H7 (cell line): Measurements from ENCODE around the gene TMEM52B. TPM values are rescaled to one million over a fixed set of nuclear protein-coding genes. Genes with fewer than 3 reads are reported as not detected.

ENCODE experiments used
- DNase-seq: peaks from one replicate; pipeline ENCODE4 v3.0.0; 2012
- H3K27me3 ChIP-seq: 2 replicates; pipeline ENCODE4 v1.6.0; 2011; ENCODE audit warnings: mild to moderate bottlenecking, low read length; ENCODE audit not compliant: control insufficient read depth, insufficient read depth
- H3K36me3 ChIP-seq: replicated peaks from 2 replicates; pipeline ENCODE4 v1.5.1; 2011; ENCODE audit warnings: low read length; ENCODE audit not compliant: control insufficient read depth, insufficient read depth
- H3K4me3 ChIP-seq: 2 replicates; pipeline ENCODE4 v1.5.1; 2011; ENCODE audit warnings: low read depth, mild to moderate bottlenecking, control low read depth, low read length, moderate library complexity; ENCODE audit not compliant: insufficient read depth
- total RNA-seq: library from RNA; depleted of rRNA; stranded (reverse); fragments of >200 nt; shearing (Covaris generic); gene quantifications from 2 replicates; pipeline ENCODE4 v1.2.3, GENCODE V29; 2014

TMEM52B gene
- total RNA-seq, 1 experiment from 2014 or later, result not detected

DNA sequence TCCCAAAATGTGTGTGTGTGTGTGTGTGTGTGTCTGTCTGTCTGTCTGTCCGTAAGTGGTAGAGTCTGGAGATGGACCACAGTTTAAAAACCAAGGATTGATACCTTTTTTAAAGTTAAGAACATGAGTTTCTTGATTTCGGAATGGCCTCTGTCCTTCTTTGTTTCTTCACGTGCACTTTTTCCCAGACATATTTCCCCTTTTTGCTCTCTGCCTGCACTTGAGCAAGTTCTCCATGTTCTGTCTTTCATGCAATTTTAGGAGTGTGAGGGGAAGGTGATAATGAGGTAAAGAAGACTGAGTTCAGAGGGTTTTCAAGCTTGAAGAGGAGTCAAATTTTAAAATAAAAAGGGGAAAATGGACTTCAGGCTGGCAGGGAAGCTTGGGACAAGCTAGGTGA is 19.6 kb upstream of the TMEM52B start:
- no peak for DNase-seq
- H3K27me3 ChIP-seq, result no peaks in the 10 kb centered on the region
- no peak overlapping the region for H3K4me3 ChIP-seq
- no peaks in the 10 kb centered on the region for H3K36me3 ChIP-seq

DNA sequence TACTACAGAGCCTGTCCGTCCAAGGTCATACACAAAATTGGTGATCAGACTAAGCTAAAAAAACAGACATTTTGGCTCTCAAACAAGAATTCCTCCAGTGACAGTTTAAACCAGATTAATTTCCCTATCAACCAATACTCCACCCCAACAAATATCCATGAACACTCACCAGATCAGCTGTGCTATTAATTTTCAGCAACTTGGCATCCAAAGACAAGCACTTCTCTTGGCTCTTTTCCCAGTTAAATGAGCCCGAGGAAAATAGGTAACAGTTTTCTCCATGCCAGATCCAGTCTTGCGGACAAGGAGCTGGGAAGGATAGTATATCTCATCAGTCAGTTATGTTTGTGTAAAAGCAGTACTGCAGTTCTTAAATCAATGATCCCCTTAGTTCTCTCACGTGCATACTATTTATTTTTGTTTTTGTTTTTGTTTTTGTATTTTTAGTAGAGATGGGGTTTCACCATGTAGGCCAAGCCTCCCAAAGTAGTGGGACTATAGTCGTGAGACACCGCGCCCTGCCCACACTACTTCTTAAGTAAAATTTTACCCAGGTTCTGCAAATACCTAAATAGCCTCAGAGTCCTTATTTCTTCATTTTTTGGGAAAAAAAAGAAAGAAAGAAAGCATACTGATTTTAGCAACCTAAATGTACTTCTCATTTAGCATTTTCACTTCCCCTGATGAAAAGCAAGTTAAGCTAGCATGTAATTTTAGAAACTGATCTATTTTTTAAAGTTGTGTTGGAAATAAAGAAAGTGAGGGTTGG is 18.0 kb upstream of the TMEM52B start:
- no peaks in the 10 kb centered on the region for H3K27me3 ChIP-seq
- H3K36me3 ChIP-seq, result no peaks in the 10 kb centered on the region
- DNase-seq, result no peak
- no peak overlapping the region for H3K4me3 ChIP-seq

DNA sequence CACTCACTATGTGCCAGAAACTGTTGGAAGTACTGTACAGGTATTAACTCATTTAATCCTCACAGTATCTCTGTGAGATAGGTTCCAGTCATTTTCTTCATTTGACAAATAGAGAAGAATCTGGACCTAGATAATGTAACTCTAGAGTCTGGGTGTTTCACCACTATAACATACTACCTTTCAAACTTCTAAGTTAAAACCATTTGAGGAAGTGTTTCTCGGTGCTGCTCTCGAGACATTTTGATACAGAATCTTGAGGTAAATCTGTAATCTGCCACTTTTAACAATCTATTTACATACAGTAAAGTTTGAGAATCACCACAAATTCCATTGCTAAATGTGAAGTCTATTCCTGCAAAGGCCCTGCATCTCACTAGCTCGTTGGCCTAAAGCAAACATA is 15.7 kb upstream of the TMEM52B start:
- DNase-seq, result no peak
- no peak overlapping the region for H3K4me3 ChIP-seq
- no peaks in the 10 kb centered on the region for H3K27me3 ChIP-seq
- H3K36me3 ChIP-seq, result no peaks in the 10 kb centered on the region

DNA sequence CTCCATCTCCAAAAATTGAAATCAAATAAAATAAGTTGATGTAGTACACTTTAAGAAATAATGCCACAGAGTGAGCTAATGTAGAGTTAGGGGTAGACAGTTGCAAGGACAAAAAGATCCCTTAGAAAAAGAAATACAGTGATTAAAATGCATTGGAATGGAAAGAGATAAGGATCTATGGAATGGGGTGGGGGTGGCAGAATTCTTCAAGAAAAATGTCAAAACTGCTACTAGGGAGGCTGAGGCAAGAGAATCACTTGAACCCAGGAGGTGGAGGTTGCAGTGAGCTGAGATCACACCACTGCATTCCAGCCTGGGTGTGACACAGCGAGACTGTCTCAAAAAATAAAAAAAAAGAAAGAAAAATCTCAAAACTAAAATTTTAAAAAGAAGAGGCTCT is 13.4 kb upstream of the TMEM52B start:
- no peaks in the 10 kb centered on the region for H3K36me3 ChIP-seq
- DNase-seq, result no peak

DNA sequence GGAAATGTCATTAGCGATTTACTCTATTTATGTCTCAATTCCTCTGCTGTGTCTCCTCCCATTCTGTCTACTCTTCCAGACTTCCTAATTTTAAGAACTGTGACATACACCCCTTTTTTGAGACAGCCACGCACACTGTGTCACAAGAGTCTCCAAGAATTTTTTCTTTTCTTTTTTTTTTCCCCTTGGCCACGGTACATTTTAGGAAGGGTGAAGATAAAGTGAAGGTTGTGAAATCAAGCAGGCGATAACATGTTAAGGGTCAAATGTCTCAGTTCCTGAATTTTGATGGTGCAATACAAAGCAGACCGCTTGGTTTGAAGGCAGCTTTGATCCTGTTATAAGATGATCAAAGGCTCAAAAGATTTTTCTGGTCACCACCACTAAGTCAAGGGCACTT is 11.2 kb upstream of the TMEM52B start:
- H3K36me3 ChIP-seq, result no peaks in the 10 kb centered on the region
- no peak for DNase-seq
- H3K27me3 ChIP-seq, result no peaks in the 10 kb centered on the region
- no peak overlapping the region for H3K4me3 ChIP-seq

More for the DNA sequence above, 13.4 kb upstream of the TMEM52B start:
- no peaks in the 10 kb centered on the region for H3K27me3 ChIP-seq
- no peak overlapping the region for H3K4me3 ChIP-seq

DNA sequence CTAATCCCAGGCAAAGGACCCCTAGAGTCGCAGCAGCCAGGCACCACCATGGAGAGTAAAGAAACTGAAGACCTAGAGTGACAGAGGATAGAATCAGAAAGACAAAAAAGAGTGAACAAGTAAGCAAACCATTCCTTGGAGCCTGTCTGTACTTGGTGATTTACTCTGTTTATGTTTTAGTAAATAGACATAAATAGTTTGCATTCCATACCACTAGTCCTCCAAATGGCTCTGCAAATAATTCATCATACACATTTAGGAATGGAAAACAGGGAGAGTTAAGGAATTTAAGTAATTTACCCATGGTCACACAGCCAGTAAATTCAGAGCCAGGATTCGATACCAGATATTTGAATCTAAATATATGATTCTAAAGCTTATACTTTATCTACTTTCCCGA is 9.7 kb upstream of the TMEM52B start:
- no peaks in the 10 kb centered on the region for H3K27me3 ChIP-seq
- DNase-seq, result no peak

DNA sequence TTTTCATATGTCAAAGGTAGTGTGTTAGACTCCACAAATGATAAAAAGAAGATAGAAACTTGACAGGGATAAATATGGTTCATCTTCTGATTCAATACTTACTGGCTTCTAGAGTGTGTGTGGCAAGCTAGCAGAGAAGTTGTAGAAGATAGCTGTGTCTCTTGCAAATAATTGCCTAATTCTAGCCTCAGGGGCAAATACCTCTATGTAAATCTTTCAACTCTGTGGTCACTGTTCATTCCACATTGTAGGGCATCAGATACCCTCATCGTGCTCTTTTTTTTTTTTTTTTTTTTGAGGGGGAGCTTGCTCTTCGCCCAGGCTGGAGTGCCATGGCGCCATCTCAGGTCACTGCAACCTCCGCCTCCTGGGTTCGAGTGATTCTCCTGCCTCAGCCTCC is 8.6 kb upstream of the TMEM52B start:
- H3K36me3 ChIP-seq, result no peaks in the 10 kb centered on the region
- H3K27me3 ChIP-seq, result no peaks in the 10 kb centered on the region
- no peak for DNase-seq
- H3K4me3 ChIP-seq, result no peak overlapping the region

More for the DNA sequence above, 9.7 kb upstream of the TMEM52B start:
- no peak overlapping the region for H3K4me3 ChIP-seq
- H3K36me3 ChIP-seq, result no peaks in the 10 kb centered on the region

DNA sequence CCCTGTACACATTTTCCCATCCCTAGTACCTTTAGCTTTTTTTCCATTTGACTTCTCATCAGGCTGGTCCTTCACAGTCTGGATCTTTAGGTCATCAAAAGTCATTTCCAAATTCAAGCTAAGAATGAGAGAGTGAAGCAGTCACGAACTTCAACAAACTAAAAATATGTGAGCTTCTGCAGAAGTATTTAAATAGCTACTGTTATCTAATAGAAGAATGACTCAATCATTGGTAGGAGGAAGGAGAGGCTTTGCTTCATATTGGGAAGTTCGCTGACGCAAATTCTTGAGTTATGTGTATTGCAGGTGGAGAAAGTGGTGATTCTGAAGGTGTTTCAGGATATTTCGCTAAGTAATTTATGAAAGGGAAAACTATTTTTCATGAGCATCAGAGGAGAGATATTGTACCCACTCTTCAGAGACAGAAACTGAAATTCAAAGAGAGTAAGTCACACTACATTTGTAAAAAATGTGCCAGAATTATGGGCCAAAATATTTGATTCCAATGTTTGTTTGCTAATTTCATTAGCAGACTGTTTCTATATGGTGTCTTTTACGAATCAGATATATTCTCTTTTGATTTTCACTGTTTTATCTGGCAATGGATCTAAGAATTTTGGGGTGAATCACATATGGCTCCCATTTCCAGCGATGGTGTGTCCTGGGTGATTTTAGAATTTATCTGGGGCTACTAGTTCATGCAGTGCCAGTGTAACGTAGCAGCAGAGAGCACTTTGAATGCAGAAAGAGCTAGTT is 6.7 kb upstream of the TMEM52B start, which contains the start of gene OLR1:
Gene OLR1 (minus strand): TSS at position 160 of the 756 bp plus-strand sequence. CDS start 55 bp downstream, at position 105.
- no peaks in the 10 kb centered on the region for H3K36me3 ChIP-seq
- DNase-seq, result no peak
- no peaks in the 10 kb centered on the region for H3K27me3 ChIP-seq
- H3K4me3 ChIP-seq, result no peak within 1 kb of the TSS

DNA sequence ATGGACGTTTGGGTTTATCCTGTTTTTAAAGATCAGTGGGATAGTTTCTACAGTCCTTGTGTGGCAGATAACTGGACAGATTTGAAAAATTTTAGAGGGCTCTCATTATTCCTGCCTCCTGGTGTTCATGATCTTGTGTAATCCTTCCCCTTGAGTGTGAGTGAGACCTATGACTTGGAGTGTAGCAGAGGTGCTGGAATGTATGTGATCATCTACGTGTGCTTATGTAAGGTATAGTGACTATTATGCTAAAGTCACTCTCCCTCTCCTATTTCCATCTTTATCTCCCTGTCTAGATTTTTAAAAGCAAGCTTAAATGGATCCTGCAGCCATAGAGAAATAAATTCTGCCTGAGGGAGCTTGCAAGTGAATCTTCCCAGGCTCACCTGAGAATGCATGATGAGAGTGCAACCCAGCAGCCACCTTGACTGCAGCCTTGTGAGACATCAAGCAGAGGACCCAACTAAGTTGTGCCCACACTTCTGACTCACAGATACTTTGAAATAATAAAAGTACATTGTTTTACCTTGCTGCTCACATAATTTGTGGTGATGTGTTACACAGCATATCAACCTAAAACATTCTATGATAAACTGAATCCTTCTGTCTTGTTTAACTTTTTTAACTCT is 3.7 kb upstream of the TMEM52B start:
- no peaks in the 10 kb centered on the region for H3K36me3 ChIP-seq
- H3K4me3 ChIP-seq, result no peak overlapping the region
- DNase-seq, result no peak
- no peaks in the 10 kb centered on the region for H3K27me3 ChIP-seq

DNA sequence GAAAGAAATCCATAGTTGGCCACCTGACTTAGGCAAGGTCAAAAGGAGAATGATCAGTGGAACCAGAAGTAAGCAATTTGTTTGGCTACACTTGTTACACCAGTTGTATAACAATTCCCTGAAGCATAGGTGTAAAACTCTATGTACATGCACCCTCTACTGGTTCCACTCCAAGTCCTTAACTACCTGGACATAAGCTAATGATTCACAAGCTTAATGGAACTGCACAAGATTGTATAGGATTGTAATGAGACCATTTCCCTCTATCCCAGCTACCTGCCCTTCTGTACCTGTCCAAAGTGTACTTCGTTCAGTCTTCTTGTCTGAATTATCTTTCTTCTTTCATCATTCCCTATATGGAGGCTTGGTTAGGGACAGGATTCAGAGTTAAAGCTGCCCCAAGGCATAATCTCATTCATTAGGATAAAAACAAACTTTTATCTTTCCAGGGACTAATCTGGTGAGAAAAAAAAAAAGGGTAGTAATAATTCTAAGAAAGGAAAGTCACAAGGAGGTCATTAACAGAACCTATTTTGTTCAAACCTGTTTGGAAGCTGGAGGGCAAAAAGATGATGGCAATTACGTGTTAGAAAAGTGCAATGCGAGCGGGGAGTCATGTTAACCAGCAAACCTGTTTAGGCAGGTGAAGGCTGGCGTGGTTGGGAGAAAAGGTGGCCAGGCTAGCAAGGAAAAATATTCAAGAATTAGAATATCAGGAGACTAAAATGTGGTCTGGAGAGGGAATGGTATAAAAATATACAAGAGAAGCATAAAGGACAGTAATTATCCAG is 2.8 kb upstream of the TMEM52B start:
- Histone ChIP-seq H3K27me3 (no peaks in the 10 kb centered on the region), H3K4me3 (no peak overlapping the region), H3K36me3 (no peaks in the 10 kb centered on the region)
- no peak for DNase-seq

DNA sequence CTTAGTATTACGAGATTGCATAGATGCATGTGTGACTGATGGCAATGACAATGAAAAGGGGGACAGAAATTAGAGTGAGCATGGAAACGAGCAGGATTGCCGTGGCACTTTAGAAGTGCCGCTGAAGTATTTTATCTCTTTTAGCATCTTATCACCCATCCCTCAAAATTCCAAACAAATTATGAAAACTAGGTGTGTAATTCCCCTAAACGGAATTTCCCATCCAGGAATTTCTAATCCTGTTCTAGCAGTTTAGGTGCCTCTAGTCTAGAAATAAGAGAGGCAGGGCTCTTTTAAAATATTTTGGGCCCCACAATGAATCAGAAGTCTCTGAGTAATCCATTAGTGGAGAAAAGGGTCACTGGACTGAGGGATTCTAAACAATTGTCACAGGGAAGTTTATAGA is 947 bp downstream of the TMEM52B start:
- Histone ChIP-seq H3K4me3 (no peak overlapping the region), H3K36me3 (no peaks in the 10 kb centered on the region), H3K27me3 (no peaks in the 10 kb centered on the region)
- DNase-seq, result no peak

DNA sequence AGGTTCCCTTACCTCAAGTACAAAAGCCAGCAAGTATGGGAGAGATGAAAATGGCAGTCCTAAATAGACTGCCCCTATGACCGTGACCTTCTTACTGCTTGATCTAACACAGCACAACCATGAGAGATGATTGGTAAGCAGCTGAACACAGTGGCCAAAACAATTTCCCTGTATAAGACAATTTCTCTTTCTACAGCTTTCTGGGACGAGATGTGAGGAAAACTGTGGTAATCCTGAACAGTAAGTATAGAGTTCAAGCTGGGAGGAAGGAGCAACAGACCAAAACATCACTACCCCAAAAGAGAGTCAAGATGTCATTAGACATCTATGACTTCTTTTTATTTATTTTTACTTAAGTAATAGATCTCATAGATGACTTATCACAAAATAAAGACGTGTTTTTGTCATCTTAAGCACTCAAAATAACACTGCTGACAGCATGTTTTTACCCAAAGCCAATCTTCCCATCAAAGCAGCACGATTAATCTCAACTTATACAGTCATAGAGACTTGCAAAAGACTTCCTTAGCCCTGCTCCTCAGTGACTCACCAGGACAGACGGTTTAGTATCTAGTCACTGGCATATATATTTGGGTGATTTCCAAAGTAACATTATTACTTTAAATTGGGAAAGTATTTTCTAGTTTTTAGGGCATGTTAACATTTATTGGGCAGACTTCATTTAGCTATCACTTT is 3.7 kb downstream of the TMEM52B start:
- Histone ChIP-seq H3K4me3 (no peak overlapping the region), H3K27me3 (no peaks in the 10 kb centered on the region), H3K36me3 (no peaks in the 10 kb centered on the region)
- DNase-seq, result no peak

DNA sequence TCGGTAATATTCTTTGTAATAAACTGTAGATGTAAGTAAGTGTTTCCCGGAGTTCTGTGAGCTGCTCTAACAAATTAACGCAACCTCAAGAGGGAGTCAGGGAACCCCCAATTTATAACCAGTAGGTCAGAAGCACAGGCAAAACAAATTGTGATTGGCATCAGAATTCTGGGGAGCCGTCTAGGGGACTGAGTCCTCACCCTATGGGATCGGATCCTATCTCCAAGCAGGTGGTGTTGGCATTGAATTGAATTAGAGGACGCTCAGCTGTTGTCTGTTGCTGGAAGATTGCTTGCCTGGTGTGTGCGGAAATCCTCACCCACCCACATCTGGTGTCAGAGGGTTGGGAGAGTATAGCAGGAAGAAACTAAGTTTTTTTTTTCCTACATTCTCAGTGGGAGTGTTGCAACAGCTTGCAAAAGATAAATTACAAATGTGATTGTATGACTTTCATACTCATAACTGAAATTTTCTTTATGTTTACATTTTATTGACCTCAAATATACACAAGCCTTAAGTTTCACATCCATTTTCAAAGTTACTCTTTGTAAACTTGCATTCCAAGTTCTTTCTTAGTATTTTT is 5.5 kb downstream of the TMEM52B start:
- no peaks in the 10 kb centered on the region for H3K36me3 ChIP-seq
- H3K4me3 ChIP-seq, result no peak overlapping the region
- H3K27me3 ChIP-seq, result no peaks in the 10 kb centered on the region
- no peak for DNase-seq
